ENCODE measurements around the gene GRIN2C. TPM values are rescaled to one million over a fixed set of nuclear protein-coding genes. Genes with fewer than 3 reads are reported as not detected.

GRIN2C gene
- total and polyA plus RNA-seq, 9 of the 15 experiments (the other 6 are each of a cell fraction or from before 2014, with no cell fraction given), result under 0.01 to 0.33 (median 0.10) TPM; not detected in 2

- no peak for TF ChIP-seq NCOA6 (IDR thresholded peaks at IDR 0.05)
- TF ChIP-seq ZFP36 (IDR thresholded peaks at IDR 0.05; ENCODE audit: low read depth, low read length, partially characterized antibody), result peak; percentile 92
- Histone ChIP-seq H2AFZ (ENCODE audit: low read depth, low read length) (no peak overlapping the region), H3K4me3 (no peak overlapping the region), H4K20me1 (replicated peaks; ENCODE audit: control insufficient read depth, insufficient read depth, low read length) (no peaks in the 10 kb centered on the region; the same call in 1 of the 2 replicates), H3K9me1 (ENCODE audit: control insufficient read depth, insufficient read depth, low read length) (no peaks in the 10 kb centered on the region), H3K9ac (ENCODE audit: insufficient read depth in 1 of 2, low read depth in 2 of 2, low read length in 2 of 2) (no peak overlapping the region), H3K79me2 (ENCODE audit: control insufficient read depth, insufficient read depth, low read length) (no peaks in the 10 kb centered on the region), H3K27me3 (ENCODE audit: control insufficient read depth in 2 of 2, insufficient read depth in 2 of 2, low read length in 2 of 2) (peaks cover 13 to 28% of the 10 kb centered on the region in 2 experiments; a peak in 4 of 5 replicates), H3K4me1 (replicated peaks in 1 of 2; ENCODE audit: control insufficient read depth in 2 of 2, insufficient read depth in 2 of 2, low read length in 2 of 2) (peaks cover 0 to 25% of the 10 kb centered on the region in 2 experiments; a peak in 2 of 5 replicates), H3K27ac (ENCODE audit: extremely low read depth, low read depth, low read length) (no peak overlapping the region), H3K36me3 (ENCODE audit: control insufficient read depth, insufficient read depth, low read length) (no peaks in the 10 kb centered on the region), H3K4me2 (ENCODE audit: insufficient read depth, low read length) (no peak overlapping the region), H3K9me3 (replicated peaks; ENCODE audit: control insufficient read depth, insufficient read depth, low read depth, low read length) (no peaks in the 10 kb centered on the region)
- intact Hi-C loops (cut with micrococcal nuclease) (no loop called here), in situ Hi-C loops (cut with MboI) (no loop called here)
- POLR2A ChIA-PET, result interaction anchor here (0.6 to 1.3 kb wide), 3 partner anchors 17 to 23 kb away, joined by 4 to 6 read pairs (median 4); partner anchors contain the start of gene FDXR
- CTCF ChIA-PET (ENCODE audit: low intra/inter-chr PET ratio), result no interaction called here
- ATAC-seq, result no peak
- 59% methylated on average over 7 of the region's 7 CpGs for WGBS (ENCODE audit: insufficient coverage, low coverage, missing lambda C conversion rate)
- no peak for DNase-seq (ENCODE audit: extremely low read depth in 1 of 4, low spot score in 3 of 4)
- no peak for FAIRE-seq
- BruUV-seq (replicated peaks), result no TSS peak
These were observed 30.9 kb upstream of the GRIN2C start for GRCh38 chr17:74890554-74890953.

DNA sequence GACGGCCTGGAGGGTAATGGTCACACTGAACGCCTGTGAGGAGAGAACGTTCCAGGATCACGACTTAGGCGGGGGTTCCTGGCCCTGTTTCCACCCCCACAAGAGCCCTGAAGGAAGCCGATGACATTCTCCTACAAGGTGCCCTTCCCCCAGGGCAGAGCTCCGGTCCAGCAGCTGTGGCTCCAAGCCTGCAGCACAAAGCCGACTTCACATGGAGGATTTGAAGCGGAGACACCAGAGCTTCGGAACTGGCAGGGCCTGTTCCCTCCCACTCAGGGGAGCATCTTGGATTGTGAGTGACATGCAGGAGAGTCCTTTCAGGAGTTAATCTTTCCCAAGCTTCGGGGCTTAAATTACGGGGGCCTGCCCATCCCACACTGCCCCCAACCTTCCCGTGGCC lies 28.8 kb upstream of the GRIN2C start:
- Histone ChIP-seq H3K4me3 (no peak overlapping the region), H2AFZ (ENCODE audit: low read depth, low read length) (no peak overlapping the region), H3K27me3 (ENCODE audit: control insufficient read depth in 2 of 2, insufficient read depth in 2 of 2, low read length in 2 of 2) (peaks cover 0 to 10% of the 10 kb centered on the region in 2 experiments; a peak in 1 of 5 replicates), H3K4me1 (replicated peaks in 1 of 2; ENCODE audit: control insufficient read depth in 2 of 2, insufficient read depth in 2 of 2, low read length in 2 of 2) (peaks cover 0 to 16% of the 10 kb centered on the region in 2 experiments; a peak in 2 of 5 replicates), H3K9me3 (replicated peaks; ENCODE audit: control insufficient read depth, insufficient read depth, low read depth, low read length) (no peaks in the 10 kb centered on the region), H4K20me1 (replicated peaks; ENCODE audit: control insufficient read depth, insufficient read depth, low read length) (no peaks in the 10 kb centered on the region), H3K9me1 (ENCODE audit: control insufficient read depth, insufficient read depth, low read length) (no peaks in the 10 kb centered on the region), H3K9ac (ENCODE audit: insufficient read depth in 1 of 2, low read depth in 2 of 2, low read length in 2 of 2) (no peak overlapping the region; a peak in 1 of 4 replicates), H3K27ac (ENCODE audit: extremely low read depth, low read depth, low read length) (no peak overlapping the region), H3K79me2 (ENCODE audit: control insufficient read depth, insufficient read depth, low read length) (no peaks in the 10 kb centered on the region), H3K36me3 (ENCODE audit: control insufficient read depth, insufficient read depth, low read length) (no peaks in the 10 kb centered on the region), H3K4me2 (ENCODE audit: insufficient read depth, low read length) (no peak overlapping the region)
- ATAC-seq (no peak), FAIRE-seq (no peak), DNase-seq (ENCODE audit: extremely low read depth in 1 of 4, low spot score in 3 of 4) (no peak)
- BruUV-seq (replicated peaks), result no TSS peak
- ChIA-PET CTCF (ENCODE audit: low intra/inter-chr PET ratio) (no interaction called here), POLR2A (interaction anchor here (1.5 kb wide), 1 partner anchor 12 kb away, joined by 4 read pairs; no protein-coding TSS in a partner anchor)
- WGBS (ENCODE audit: insufficient coverage, low coverage, missing lambda C conversion rate), result 40% methylated on average over 13 of the region's 13 CpGs
- no peak for TF ChIP-seq ERF (CRISPR knock-in tag; IDR thresholded peaks at IDR 0.05)
- TF ChIP-seq NR2F6 (CRISPR knock-in tag; IDR thresholded peaks at IDR 0.05), result no peak
- no peak for TF ChIP-seq SMARCB1 (IDR thresholded peaks at IDR 0.05; ENCODE audit: insufficient read length, low read depth)
- TF ChIP-seq GABPB2 (CRISPR knock-in tag; conservative IDR thresholded peaks at IDR 0.05), result no peak
- TF ChIP-seq PHB (CRISPR knock-in tag; IDR thresholded peaks at IDR 0.05), result no peak
- no peak for TF ChIP-seq ZNF778 (CRISPR knock-in tag; IDR thresholded peaks at IDR 0.05)
- in situ Hi-C loops (cut with MboI), result no loop called here
- intact Hi-C loops (cut with micrococcal nuclease), result no loop called here

Data from K562 (cell line).